GM18502 (cell line): Measurements from ENCODE around the gene PITPNM3.
A peak's percentile ranks its signal among the peaks of the same experiment; 100 is the strongest.

Experiments used
- ATAC-seq: cut with Tn5 transposase; IDR thresholded peaks from one replicate; pipeline ENCODE4 v1.9.1; 2021; ENCODE audit warnings: mild to moderate bottlenecking; ENCODE audit not compliant: unreplicated experiment, poor library complexity

The PITPNM3 gene

GRCh38 chr17:6554342-6554741 is 2.0 kb downstream of the PITPNM3 start:
- ATAC-seq: no peak

GRCh38 chr17:6551869-6552531 is 4.4 kb downstream of the PITPNM3 start:
- no peak for ATAC-seq

GRCh38 chr17:6551356-6551755 is 5.0 kb downstream of the PITPNM3 start:
- no peak for ATAC-seq

- no peak for ATAC-seq
These were observed 6.8 kb downstream of the PITPNM3 start for GRCh38 chr17:6549384-6550036.

GRCh38 chr17:6548578-6549330 is 7.6 kb downstream of the PITPNM3 start:
- peak; percentile 58 for ATAC-seq

- no peak for ATAC-seq
These were observed 8.3 kb downstream of the PITPNM3 start for GRCh38 chr17:6548034-6548433.

GRCh38 chr17:6547336-6547735 is 9.0 kb downstream of the PITPNM3 start:
- ATAC-seq: no peak

- no peak for ATAC-seq
These were observed 10.2 kb downstream of the PITPNM3 start for GRCh38 chr17:6546069-6546718.

- no peak for ATAC-seq
These were observed 11.1 kb downstream of the PITPNM3 start for GRCh38 chr17:6545291-6545690.

- no peak for ATAC-seq
These were observed 12.4 kb downstream of the PITPNM3 start for GRCh38 chr17:6544011-6544370.

GRCh38 chr17:6543079-6544010 is 13.0 kb downstream of the PITPNM3 start:
- ATAC-seq: no peak

GRCh38 chr17:6542577-6542976 is 13.8 kb downstream of the PITPNM3 start:
- ATAC-seq: no peak

- no peak for ATAC-seq
These were observed 14.5 kb downstream of the PITPNM3 start for GRCh38 chr17:6541886-6542285.

- ATAC-seq: no peak
These were observed 16.5 kb downstream of the PITPNM3 start for GRCh38 chr17:6539871-6540270.

- no peak for ATAC-seq
These were observed 19.7 kb downstream of the PITPNM3 start for GRCh38 chr17:6536566-6537065.

- ATAC-seq: no peak
These were observed 20.3 kb downstream of the PITPNM3 start for GRCh38 chr17:6536053-6536452.

- ATAC-seq: no peak
These were observed 21.4 kb downstream of the PITPNM3 start for GRCh38 chr17:6534846-6535514.

GRCh38 chr17:6532441-6532885 is 23.9 kb downstream of the PITPNM3 start:
- no peak for ATAC-seq

GRCh38 chr17:6531575-6531974 is 24.8 kb downstream of the PITPNM3 start:
- ATAC-seq: no peak
